HG03521 (cell line): ENCODE measurements around the gene PIK3IP1.

Experiments used
- ATAC-seq: cut with Tn5 transposase; IDR thresholded peaks from one replicate; pipeline ENCODE4 v1.9.1; 2021; ENCODE audit warnings: mild to moderate bottlenecking, moderate library complexity; ENCODE audit not compliant: unreplicated experiment

The PIK3IP1 gene

GRCh38 chr22:31313366-31314147, 21.3 kb upstream of the PIK3IP1 start:
- no peak for ATAC-seq

DNA sequence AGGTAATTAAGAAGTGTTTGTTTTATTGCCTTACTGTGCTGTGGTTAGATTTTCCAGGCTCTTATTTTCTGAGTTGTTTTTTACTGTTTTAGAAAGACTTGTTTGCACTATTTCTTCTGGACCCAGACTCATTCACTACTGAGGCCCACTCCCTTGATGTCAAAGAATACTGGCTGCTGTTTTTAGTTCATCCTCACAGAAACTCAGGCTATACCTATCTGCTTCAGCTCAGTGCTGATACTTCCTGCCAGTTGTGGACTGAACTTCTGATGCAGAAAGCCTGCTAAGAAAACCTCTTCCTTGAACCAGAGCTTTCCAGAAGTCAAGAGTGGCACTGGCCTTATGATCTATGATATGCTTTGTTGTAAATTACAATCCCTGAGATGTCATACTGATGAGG, 15.9 kb upstream of the PIK3IP1 start:
- no peak for ATAC-seq

DNA sequence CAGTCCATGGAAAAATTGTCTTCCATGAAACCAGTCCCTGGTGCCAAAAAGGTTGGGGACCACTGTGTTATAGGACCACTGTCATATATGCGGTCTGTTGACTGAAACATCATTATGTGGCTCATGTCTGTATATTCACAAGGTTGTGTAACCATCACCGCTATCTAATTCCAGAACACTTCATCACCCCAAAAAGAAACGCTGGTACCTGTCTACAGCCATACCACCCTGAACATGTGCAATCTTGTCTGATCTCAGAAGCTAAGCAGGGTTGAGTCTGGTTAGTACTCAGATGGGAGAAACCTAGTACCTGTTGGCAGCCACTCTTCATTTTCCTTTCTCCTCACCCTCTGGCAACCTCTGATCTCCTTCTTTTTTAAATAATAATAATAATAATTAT, 12.9 kb upstream of the PIK3IP1 start:
- ATAC-seq, result no peak

GRCh38 chr22:31302537-31302936, 10.2 kb upstream of the PIK3IP1 start:
- no peak for ATAC-seq

DNA sequence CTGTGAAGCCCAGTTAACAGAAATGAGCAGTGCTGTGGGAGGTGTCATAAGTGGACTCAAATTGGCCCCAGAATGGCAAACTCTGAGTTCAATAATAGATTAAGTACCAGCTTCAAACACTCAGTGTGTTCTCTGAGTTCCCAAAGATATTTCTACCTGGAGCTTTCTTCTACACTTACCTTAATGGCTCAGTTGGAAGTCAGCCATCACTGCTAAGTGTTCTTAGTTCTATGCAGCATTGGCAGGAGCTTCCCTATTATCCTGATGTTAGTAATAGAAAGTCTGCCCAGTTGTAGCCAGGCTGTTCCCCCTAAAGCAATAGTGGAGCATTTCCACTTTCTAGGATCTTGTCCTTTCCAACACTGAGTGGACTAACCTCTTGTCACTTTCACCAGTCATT, 9.7 kb upstream of the PIK3IP1 start:
- ATAC-seq, result no peak

GRCh38 chr22:31300896-31301295, 8.6 kb upstream of the PIK3IP1 start:
- no peak for ATAC-seq

DNA sequence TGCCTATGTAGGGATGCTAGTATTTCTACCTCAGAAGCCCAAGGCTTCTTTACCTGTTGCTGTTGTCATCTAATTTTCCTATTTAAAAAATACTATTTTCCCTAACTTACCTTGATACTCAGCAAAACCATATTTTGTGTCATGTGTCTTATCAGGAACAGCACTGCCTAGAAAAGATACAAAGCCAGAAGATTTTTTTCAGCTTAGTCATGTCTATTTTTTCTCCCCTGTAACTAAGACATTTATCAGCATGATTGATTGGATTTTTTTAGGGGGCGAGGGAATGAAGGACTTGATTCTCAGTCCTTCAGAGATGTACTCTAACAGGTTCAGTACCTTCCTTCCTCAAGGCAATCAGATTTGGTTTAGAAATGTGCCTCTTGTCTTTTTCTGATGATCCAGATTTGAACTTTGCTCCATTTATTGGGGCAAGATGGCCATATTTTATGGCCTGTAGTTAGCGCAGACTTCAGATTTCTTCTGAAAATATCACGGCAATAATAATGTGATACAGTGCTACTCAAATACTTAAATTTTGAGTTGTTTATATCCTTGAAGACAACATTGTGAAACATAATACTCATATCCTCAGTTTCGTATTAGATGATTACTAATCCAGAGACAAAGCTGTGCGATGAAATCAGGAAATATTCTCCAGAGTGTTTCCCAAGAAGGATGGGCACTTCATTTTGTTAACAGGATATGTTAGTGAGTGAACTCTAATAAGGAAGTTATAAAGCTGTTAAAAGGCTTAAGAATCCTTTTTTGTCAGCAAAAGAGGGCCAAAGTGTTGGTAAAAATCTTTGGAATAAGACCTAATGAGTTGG, 3.8 kb upstream of the PIK3IP1 start:
- ATAC-seq, result no peak

GRCh38 chr22:31295360-31295759, 3.1 kb upstream of the PIK3IP1 start:
- ATAC-seq, result no peak

GRCh38 chr22:31291481-31292235, 630 bp downstream of the PIK3IP1 start:
- ATAC-seq, result no peak

DNA sequence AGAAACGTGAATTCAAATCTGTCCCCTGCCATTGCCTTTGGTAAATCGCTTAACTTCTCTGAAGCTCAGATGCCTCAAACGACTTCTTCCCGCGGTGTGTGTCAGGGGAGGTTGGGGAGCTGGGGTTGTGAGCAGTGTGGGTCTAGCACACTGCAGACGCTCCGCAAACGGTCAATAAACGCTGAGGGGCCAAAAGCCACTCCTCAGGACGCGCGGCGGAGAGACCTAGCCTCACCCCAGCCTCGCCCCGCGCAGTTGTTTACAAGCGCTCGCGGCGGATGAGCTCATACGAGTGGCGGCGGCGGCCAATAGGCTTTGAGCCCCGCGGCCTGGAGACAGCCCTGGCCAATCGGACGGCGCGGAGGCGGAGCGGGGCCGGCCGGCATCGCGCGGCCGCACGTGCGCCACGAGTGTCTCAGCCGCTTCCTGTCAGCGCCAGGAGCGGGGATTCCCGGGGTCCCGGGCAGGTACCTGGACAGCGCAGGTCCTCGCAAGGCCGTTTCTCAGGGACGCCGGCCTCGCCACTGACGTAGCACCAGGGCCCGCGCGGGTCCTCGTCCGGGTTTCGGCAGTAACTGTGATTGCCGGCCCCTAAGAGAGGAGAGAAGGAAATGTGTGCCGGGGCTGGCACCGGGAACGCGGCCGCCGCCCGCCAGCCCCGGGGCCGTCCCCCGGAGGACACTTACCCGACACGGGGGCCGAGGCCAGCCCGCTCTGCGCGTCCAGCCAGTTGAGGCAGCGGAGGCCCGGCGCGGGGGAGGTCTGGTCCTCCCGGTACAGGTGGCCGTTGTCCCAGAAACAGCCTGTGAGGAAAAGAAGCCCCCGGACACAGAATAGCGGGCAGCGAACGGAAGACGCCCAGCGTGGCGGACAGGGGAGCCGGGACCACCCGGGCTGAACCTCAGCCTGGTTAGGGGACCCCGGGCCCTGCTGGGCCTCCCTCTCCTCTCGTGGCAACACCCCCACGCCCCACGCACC, 1.5 kb downstream of the PIK3IP1 start:
- peak; percentile 94 for ATAC-seq

GRCh38 chr22:31289344-31289743, 2.9 kb downstream of the PIK3IP1 start:
- ATAC-seq, result no peak

GRCh38 chr22:31288496-31289240, 3.6 kb downstream of the PIK3IP1 start:
- no peak for ATAC-seq

- ATAC-seq, result no peak
These were observed 4.3 kb downstream of the PIK3IP1 start for GRCh38 chr22:31287818-31288495.

DNA sequence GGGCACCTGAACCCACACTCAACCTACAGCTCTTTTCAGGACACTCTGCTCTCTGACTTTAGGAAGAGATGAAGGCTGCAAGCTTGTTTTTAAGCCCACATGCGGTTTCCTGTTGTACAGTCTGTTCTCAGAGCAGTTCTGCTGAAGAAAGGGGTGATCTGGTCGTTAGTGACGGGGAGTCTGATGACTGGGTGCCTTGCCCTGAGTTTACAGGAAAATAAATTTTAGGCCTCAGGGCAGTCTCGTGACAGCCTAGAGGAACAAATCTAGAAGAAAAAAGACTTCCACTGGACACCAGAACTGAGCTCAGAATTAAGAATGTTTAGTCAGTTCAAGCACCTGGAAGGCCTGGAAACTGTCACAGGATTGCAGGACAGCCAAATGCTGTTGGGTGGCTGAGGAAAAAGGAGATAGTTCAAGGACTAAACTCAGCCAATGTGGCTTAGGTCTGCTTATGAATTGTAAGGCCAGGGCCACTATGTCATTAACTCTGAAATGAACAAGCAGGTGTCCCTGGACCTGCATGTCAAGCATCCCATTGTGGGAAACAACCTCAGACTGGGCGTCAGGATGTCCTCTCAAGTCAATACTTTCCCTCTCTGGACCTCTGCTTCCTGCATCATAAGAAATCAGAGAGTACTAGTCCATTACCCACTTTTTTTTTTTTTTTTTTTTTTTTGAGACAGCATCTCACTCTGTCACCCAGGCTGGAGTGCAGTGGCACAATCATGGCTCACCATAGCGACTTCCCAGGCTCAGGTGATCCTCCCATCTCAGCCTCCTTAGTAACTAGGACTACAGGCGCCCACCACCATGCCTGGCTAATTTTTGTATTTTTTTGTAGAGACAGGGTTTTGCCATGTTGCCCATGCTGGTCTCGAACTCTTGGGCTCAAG, 5.7 kb downstream of the PIK3IP1 start:
- no peak for ATAC-seq

GRCh38 chr22:31284281-31285155, 7.8 kb downstream of the PIK3IP1 start:
- ATAC-seq, result no peak

- ATAC-seq, result no peak
These were observed 9.4 kb downstream of the PIK3IP1 start for GRCh38 chr22:31282748-31283468.
